ENCODE data around the gene MORN1.

- TF ChIP-seq CTCF (conservative IDR thresholded peaks at IDR 0.05), result no peak
- TF ChIP-seq EZH2 (IDR thresholded peaks at IDR 0.05; ENCODE audit: low read depth), result no peak
Measured at GRCh38 chr1:2312160-2312514, 79.2 kb downstream of the MORN1 start.
